ELR (cell line): Measurements from ENCODE around the gene TRMT5.

Experiments used
- DNase-seq: peaks from one replicate; pipeline ENCODE4 v3.0.0-alpha.2; 2015; ENCODE audit warnings: low read depth

Gene TRMT5

GRCh38 chr14:60964904-60965303, 16.0 kb downstream of the TRMT5 start:
- peak; percentile 32 for DNase-seq

GRCh38 chr14:60963761-60964160, 17.1 kb downstream of the TRMT5 start:
- DNase-seq = no peak

- no peak for DNase-seq
These were observed 22.7 kb downstream of the TRMT5 start for GRCh38 chr14:60958146-60958545.

- no peak for DNase-seq
These were observed 24.2 kb downstream of the TRMT5 start for GRCh38 chr14:60956632-60957031.

- no peak for DNase-seq
These were observed 24.7 kb downstream of the TRMT5 start for GRCh38 chr14:60956202-60956601.

- DNase-seq = no peak
These were observed 29.0 kb downstream of the TRMT5 start for GRCh38 chr14:60951776-60952435.

GRCh38 chr14:60946773-60947172, 34.1 kb downstream of the TRMT5 start:
- DNase-seq = no peak

- no peak for DNase-seq
These were observed 34.9 kb downstream of the TRMT5 start for GRCh38 chr14:60945984-60946383.

- DNase-seq = no peak
These were observed 36.7 kb downstream of the TRMT5 start for GRCh38 chr14:60944204-60944603.

GRCh38 chr14:60943637-60944032, 37.2 kb downstream of the TRMT5 start:
- no peak for DNase-seq

GRCh38 chr14:60935319-60935718, 45.6 kb downstream of the TRMT5 start:
- no peak for DNase-seq

GRCh38 chr14:60933920-60934655, 46.8 kb downstream of the TRMT5 start:
- no peak for DNase-seq

- no peak for DNase-seq
These were observed 49.7 kb downstream of the TRMT5 start for GRCh38 chr14:60931218-60931617.

- no peak for DNase-seq
These were observed 54.9 kb downstream of the TRMT5 start for GRCh38 chr14:60926002-60926401.

- no peak for DNase-seq
These were observed 55.6 kb downstream of the TRMT5 start for GRCh38 chr14:60925286-60925685.

GRCh38 chr14:60922050-60922449, 58.8 kb downstream of the TRMT5 start:
- peak; percentile 66 for DNase-seq
